Skin of body (tissue), 2 donors: ENCODE measurements around the gene CDH6. TPM values are rescaled to one million over a fixed set of nuclear protein-coding genes. Genes with fewer than 3 reads are reported as not detected.
A peak's percentile ranks its signal among the peaks of the same experiment; 100 is the strongest.

Source experiments
- DNase-seq: peaks from one replicate; lab custom pipeline; 2025; lab: John Stamatoyannopoulos, UW
- total RNA-seq: library from RNA; depleted of rRNA; stranded (reverse); fragments of >200 nt; gene quantifications from one replicate; pipeline ENCODE4 v1.2.3, GENCODE V29; 2014

Gene CDH6
- total RNA-seq, 1 donor from 2014 or later = 6.9 TPM

GRCh38 chr5:31197183-31197582 is 3.7 kb downstream of the CDH6 start:
- no peak for DNase-seq

GRCh38 chr5:31204958-31205357 is 11.5 kb downstream of the CDH6 start:
- DNase-seq = no peak

- DNase-seq = no peak
Measured at GRCh38 chr5:31208043-31208442, 14.6 kb downstream of the CDH6 start.

GRCh38 chr5:31209334-31209733 is 15.8 kb downstream of the CDH6 start:
- no peak for DNase-seq

GRCh38 chr5:31211098-31211497 is 17.6 kb downstream of the CDH6 start:
- DNase-seq = no peak

- no peak for DNase-seq
Measured at GRCh38 chr5:31213257-31213656, 19.8 kb downstream of the CDH6 start.

- no peak for DNase-seq
Measured at GRCh38 chr5:31213705-31214121, 20.2 kb downstream of the CDH6 start.

GRCh38 chr5:31214229-31214628 is 20.7 kb downstream of the CDH6 start:
- no peak for DNase-seq

- no peak for DNase-seq
Measured at GRCh38 chr5:31215236-31215635, 21.8 kb downstream of the CDH6 start.

- DNase-seq = no peak
Measured at GRCh38 chr5:31217446-31217845, 24.0 kb downstream of the CDH6 start.

GRCh38 chr5:31218978-31219377 is 25.5 kb downstream of the CDH6 start:
- DNase-seq = no peak

- no peak for DNase-seq
Measured at GRCh38 chr5:31221001-31221400, 27.5 kb downstream of the CDH6 start.

- no peak for DNase-seq
Measured at GRCh38 chr5:31225118-31225517, 31.6 kb downstream of the CDH6 start.

GRCh38 chr5:31225613-31226012 is 32.1 kb downstream of the CDH6 start:
- DNase-seq = no peak

- DNase-seq = no peak
Measured at GRCh38 chr5:31226651-31227050, 33.2 kb downstream of the CDH6 start.

- DNase-seq = no peak
Measured at GRCh38 chr5:31229266-31229665, 35.8 kb downstream of the CDH6 start.

- no peak for DNase-seq
Measured at GRCh38 chr5:31231177-31231838, 37.8 kb downstream of the CDH6 start.

- DNase-seq = peak; percentile 34
Measured at GRCh38 chr5:31232273-31232888, 38.9 kb downstream of the CDH6 start.

GRCh38 chr5:31235381-31235780 is 41.9 kb downstream of the CDH6 start:
- DNase-seq = no peak

- no peak for DNase-seq
Measured at GRCh38 chr5:31236339-31236738, 42.9 kb downstream of the CDH6 start.

- DNase-seq = no peak
Measured at GRCh38 chr5:31237174-31237573, 43.7 kb downstream of the CDH6 start.

GRCh38 chr5:31238497-31238896 is 45.0 kb downstream of the CDH6 start:
- no peak for DNase-seq

- DNase-seq = no peak
Measured at GRCh38 chr5:31244921-31245320, 51.4 kb downstream of the CDH6 start.
